Central memory CD8-positive, alpha-beta T cell (primary cell): ENCODE measurements around the gene PAX3.

Experiments
- ATAC-seq: fragments of 150-1000 bp; cut with Tn5 transposase; replicated peaks from 2 replicates; pipeline ENCODE4 v1.10.0; 2022; ENCODE audit warnings: mild to moderate bottlenecking, moderate FRiP score, moderate number of reproducible peaks; ENCODE audit not compliant: poor library complexity, severe bottlenecking; ENCODE audit errors: extremely low read depth
- DNase-seq, 2 donors: peaks; one replicate each; pipeline ENCODE4 v3.0.0; 2021; ENCODE audit warnings: low spot score in 2 of 2
- H3K27ac Mint-ChIP-seq: one replicate; pipeline ENCODE4 v1.8.0; 2022; ENCODE audit warnings: low read depth, mild to moderate bottlenecking, moderate library complexity, mixed read lengths
- H3K27me3 Mint-ChIP-seq: one replicate; pipeline ENCODE4 v1.8.0; 2022; ENCODE audit warnings: mixed read lengths
- H3K36me3 Mint-ChIP-seq: one replicate; pipeline ENCODE4 v1.8.0; 2022; ENCODE audit warnings: mild to moderate bottlenecking, moderate library complexity, mixed read lengths; ENCODE audit not compliant: insufficient read depth
- H3K4me1 Mint-ChIP-seq: one replicate; pipeline ENCODE4 v1.8.0; 2022; ENCODE audit warnings: mixed read lengths
- H3K4me3 Mint-ChIP-seq: one replicate; pipeline ENCODE4 v1.8.0; 2022; ENCODE audit warnings: mild to moderate bottlenecking, moderate library complexity, mixed read lengths
- H3K9me3 Mint-ChIP-seq: one replicate; pipeline ENCODE4 v1.8.0; 2022; ENCODE audit warnings: mixed read lengths

Gene PAX3

DNA sequence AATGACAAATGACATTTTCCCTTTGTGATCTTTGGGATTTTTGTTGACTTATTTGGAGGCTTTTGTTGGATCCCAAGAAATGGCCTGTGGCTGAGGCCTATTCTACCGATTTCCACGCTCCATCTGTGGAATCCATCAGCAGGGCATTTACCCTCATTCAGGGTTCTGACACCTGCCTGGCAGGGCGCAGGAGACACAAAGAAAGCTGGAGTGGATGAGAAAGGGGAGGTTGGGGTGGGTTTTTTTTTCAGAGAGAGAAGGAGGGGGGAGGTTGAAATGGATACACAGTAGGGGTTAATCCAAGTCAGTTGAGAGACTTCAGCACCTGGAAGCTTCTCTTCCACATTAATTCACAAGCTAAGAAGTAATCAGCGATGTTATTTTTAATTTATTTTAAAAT, 59.7 kb downstream of the PAX3 start:
- ATAC-seq = no peak
- H3K27ac Mint-ChIP-seq = no peak overlapping the region
- DNase-seq = no peak
- H3K9me3 Mint-ChIP-seq = no peaks in the 10 kb centered on the region
- H3K27me3 Mint-ChIP-seq = peaks cover 34% of the 10 kb centered on the region
- peaks cover 1% of the 10 kb centered on the region for H3K36me3 Mint-ChIP-seq
- H3K4me3 Mint-ChIP-seq = no peak overlapping the region
- H3K4me1 Mint-ChIP-seq = no peaks in the 10 kb centered on the region

DNA sequence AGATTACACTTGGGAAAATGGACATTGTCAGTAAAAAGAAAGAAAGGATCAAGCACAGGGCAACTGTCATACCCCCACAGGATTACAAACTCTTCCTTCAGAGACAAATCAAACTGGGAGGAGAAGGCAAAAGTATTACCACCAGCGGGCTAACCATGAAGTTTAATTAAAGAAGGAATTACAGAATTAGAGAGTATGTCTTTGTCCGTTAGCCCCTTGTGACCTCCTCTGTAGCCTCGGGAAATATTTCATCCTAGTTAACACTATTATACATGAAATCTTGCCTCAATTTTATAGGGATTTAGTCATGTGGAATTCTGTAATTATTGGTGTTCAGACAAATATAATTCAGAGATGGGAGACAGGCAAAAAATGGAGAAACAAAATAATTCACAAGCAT, 60.7 kb downstream of the PAX3 start:
- H3K27ac Mint-ChIP-seq = no peak overlapping the region
- peaks cover 1% of the 10 kb centered on the region for H3K36me3 Mint-ChIP-seq
- H3K9me3 Mint-ChIP-seq = no peaks in the 10 kb centered on the region
- H3K27me3 Mint-ChIP-seq = peaks cover 24% of the 10 kb centered on the region
- no peak for ATAC-seq
- H3K4me3 Mint-ChIP-seq = no peak overlapping the region
- no peaks in the 10 kb centered on the region for H3K4me1 Mint-ChIP-seq
- no peak for DNase-seq

DNA sequence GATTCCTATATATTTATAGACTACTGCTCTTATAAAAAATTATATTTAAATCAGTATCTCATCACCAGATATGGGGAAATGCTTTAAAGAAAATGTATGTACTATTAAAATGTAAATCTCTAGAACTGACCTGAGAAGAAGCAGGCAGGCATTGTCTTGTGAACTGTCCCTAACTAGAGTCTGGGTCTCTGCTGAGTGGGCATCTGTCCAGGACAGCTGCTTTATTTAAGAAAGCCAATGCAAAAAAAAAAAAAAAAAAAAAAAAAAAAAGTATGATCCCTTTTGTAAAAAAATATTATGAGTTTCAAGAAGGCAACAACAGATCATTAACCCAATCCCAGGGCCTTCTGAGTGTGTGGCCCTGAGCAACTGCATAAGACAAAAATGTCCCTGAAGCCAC, 66.0 kb downstream of the PAX3 start:
- Mint-ChIP-seq H3K27me3 (no peaks in the 10 kb centered on the region), H3K4me1 (no peaks in the 10 kb centered on the region), H3K9me3 (no peaks in the 10 kb centered on the region), H3K27ac (no peak overlapping the region), H3K36me3 (no peaks in the 10 kb centered on the region), H3K4me3 (no peak overlapping the region)
- DNase-seq = no peak
- no peak for ATAC-seq

DNA sequence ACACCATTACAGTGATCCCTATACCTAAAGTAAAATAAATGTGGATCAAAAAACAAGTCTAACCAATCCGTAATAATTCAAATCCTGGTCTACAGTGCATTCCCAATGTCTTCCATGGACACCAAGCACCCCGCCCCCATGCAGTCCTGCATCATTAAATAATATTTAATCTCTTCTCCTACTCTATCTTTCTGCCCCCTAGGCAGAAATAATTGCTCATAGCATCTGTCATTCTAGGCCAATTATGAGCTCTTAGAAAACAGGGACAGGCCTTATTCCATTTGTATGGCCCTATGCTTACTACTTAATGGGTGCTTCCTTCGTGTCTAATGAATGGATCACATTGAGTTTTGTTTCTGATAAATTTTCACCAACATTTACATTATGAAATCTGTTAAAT, 66.4 kb downstream of the PAX3 start:
- H3K27me3 Mint-ChIP-seq = no peaks in the 10 kb centered on the region
- no peaks in the 10 kb centered on the region for H3K9me3 Mint-ChIP-seq
- ATAC-seq (no peak), DNase-seq (no peak)
- no peak overlapping the region for H3K4me3 Mint-ChIP-seq
- no peaks in the 10 kb centered on the region for H3K36me3 Mint-ChIP-seq
- no peaks in the 10 kb centered on the region for H3K4me1 Mint-ChIP-seq
- no peak overlapping the region for H3K27ac Mint-ChIP-seq

DNA sequence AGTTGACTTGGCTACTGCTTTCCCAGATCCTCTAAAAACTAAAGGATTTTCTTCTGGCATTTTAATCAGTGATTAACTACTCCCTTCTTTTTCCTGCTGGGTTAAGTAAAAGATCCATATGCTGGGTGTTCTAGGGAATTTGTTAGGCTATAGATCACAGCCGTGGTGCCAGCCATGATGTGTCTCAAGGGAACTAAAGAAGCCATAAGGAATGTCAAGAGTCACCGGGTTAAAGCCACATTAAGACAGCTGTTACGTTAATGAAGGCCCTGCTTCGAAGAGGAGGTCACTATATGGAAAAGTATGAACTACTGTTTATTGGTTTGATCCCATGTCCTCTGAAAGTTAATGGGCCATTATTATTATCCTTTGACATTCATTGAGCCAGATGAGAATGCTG, 70.7 kb downstream of the PAX3 start:
- Mint-ChIP-seq H3K9me3 (no peaks in the 10 kb centered on the region), H3K4me1 (no peaks in the 10 kb centered on the region), H3K27ac (no peak overlapping the region), H3K36me3 (no peaks in the 10 kb centered on the region), H3K4me3 (no peak overlapping the region), H3K27me3 (no peaks in the 10 kb centered on the region)
- ATAC-seq (no peak), DNase-seq (no peak)

DNA sequence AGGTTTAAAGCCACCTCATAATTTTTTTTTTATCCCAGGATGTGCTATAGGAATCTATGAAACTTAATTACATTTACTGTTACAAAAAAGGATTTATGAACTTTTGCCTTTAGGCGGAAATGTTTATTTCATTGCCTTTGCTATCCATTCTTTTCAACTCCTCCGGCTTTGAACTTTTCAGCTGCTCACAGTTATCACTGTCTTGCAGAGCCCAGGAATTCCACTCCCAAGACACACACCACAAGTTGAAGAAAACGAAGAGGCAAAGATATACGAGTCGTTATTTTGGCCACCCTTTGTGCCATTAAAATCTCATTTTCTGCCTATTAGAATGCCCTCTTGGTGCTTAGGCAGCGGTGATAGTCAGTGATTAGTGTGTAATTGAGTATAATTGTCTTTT, 80.0 kb downstream of the PAX3 start:
- Mint-ChIP-seq H3K27ac (no peak overlapping the region), H3K9me3 (no peaks in the 10 kb centered on the region), H3K27me3 (peaks cover 5% of the 10 kb centered on the region), H3K4me3 (no peak overlapping the region), H3K4me1 (no peaks in the 10 kb centered on the region), H3K36me3 (no peaks in the 10 kb centered on the region)
- ATAC-seq (no peak), DNase-seq (no peak)

DNA sequence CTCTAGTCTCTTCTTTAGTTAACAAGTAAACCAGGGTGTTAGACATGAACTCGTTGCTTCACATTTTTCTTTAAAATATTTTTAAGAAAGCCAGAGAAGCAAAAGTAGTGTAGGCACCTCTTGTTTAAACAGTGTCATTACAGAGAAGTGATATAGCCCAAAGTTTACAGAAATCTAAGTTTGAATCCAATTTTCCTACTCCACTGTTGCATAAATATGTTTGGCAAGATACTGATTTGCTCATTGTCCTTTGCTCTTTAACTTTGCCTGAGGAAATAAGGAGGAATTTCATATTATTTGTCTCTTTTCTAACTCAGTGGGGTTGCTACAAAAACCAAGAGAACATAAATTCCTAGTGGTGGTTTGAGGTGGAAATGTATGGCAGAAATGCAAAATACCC, 81.1 kb downstream of the PAX3 start:
- no peaks in the 10 kb centered on the region for H3K9me3 Mint-ChIP-seq
- ATAC-seq (no peak), DNase-seq (no peak)
- no peak overlapping the region for H3K4me3 Mint-ChIP-seq
- no peaks in the 10 kb centered on the region for H3K4me1 Mint-ChIP-seq
- no peak overlapping the region for H3K27ac Mint-ChIP-seq
- H3K36me3 Mint-ChIP-seq = no peaks in the 10 kb centered on the region
- peaks cover 9% of the 10 kb centered on the region for H3K27me3 Mint-ChIP-seq

DNA sequence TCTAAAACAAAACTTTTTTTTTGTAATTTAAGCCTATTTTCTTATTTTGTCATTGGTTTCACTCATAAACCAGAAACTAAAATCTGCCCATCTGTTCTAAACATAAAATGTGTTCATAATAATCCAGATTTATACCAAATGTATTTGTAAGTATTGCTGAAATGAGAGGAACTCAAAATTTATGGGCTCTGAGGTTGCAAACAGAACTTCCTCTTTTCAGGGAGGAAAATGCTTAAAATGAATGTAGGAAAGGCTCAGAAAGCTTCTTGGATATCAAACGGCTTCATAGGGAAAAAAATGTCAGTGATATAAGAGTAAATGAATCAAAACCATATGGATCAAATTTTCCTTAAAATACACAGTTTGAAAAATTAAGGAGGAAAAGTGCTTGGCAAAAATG, 83.9 kb downstream of the PAX3 start:
- Mint-ChIP-seq H3K4me1 (no peaks in the 10 kb centered on the region), H3K4me3 (no peak overlapping the region), H3K9me3 (peaks cover 3% of the 10 kb centered on the region), H3K27me3 (peaks cover 9% of the 10 kb centered on the region), H3K36me3 (no peaks in the 10 kb centered on the region), H3K27ac (no peak overlapping the region)
- DNase-seq (no peak), ATAC-seq (no peak)

DNA sequence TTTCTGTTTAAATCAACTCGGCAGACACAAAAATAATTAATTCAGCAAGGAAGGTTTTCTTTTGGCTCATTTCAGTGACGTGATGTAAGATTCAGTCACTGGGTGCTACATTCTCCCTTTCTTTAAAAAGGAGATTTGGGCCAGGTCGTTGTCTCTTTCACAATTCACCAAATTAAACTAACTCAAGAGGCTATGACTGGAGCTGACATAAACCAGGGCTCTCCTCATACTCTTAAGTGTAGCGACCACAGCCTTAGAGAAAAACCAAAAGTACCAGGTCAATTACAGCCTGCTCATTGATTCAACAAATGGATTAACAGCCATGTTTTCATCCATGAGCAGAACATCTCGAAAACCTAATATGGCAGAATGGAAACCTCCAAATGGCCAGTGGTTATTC, 85.7 kb downstream of the PAX3 start:
- no peak for ATAC-seq
- no peaks in the 10 kb centered on the region for H3K4me1 Mint-ChIP-seq

DNA sequence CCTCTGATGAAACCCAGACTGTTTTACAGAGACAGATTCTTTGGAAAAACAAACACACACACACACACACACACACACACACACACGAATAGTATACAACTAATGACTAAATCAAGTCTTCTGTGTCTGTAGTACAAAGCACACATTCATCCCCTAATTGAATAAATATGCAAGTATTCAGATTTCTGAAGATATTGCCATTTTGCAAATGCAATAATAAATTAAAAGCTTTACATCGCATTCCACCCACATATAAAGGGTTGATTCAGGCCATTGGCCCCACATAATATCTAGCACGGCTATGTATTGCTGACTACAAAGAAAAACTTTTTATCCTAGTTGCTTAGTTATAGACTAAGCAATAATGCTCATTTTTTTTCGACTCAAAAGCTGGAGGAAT, 86.2 kb downstream of the PAX3 start:
- ATAC-seq = no peak
- H3K4me3 Mint-ChIP-seq = no peak overlapping the region
- DNase-seq = no peak
- H3K27me3 Mint-ChIP-seq = peaks cover 20% of the 10 kb centered on the region
- H3K4me1 Mint-ChIP-seq = no peaks in the 10 kb centered on the region
- H3K36me3 Mint-ChIP-seq = no peaks in the 10 kb centered on the region
- peaks cover 4% of the 10 kb centered on the region for H3K9me3 Mint-ChIP-seq
- no peak overlapping the region for H3K27ac Mint-ChIP-seq

More for the DNA sequence above, 85.7 kb downstream of the PAX3 start:
- Mint-ChIP-seq H3K27me3 (peaks cover 20% of the 10 kb centered on the region), H3K4me3 (no peak overlapping the region), H3K9me3 (peaks cover 4% of the 10 kb centered on the region), H3K36me3 (no peaks in the 10 kb centered on the region), H3K27ac (no peak overlapping the region)
- no peak for DNase-seq

DNA sequence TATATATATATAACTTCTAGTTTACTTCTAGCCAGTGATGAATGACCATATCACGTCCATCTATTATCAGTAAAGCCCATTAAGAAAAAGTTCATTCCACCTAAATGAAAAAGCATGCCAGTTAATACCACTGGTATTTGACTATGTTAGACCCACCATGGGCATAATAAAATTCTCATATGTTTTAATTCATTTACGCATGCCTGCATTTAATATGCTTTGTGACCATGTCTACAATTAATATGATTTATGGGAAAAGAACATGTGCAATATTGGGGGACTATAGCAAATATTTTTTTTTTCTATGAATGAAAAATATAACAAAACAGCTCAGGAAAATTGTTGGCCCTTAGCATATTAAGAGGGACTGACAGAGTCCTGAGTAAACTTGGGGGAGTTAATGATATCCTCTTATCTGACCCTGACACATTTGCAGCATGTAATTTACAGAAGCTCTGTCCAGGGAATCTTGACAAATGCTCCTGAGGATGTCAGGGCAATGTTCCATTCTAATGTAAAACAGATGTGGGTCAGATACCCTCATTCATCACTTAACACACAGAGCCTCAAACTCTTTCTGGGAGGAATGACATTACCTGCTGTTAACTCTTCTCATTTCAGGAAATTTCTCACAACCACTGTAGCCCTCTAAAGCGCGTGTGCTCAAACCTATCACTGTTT, 90.6 kb downstream of the PAX3 start:
- H3K4me1 Mint-ChIP-seq = no peaks in the 10 kb centered on the region
- DNase-seq (no peak), ATAC-seq (no peak)
- H3K27me3 Mint-ChIP-seq = peaks cover 14% of the 10 kb centered on the region
- peaks cover 4% of the 10 kb centered on the region for H3K9me3 Mint-ChIP-seq
- H3K36me3 Mint-ChIP-seq = no peaks in the 10 kb centered on the region
- H3K4me3 Mint-ChIP-seq = no peak overlapping the region
- H3K27ac Mint-ChIP-seq = no peak overlapping the region

DNA sequence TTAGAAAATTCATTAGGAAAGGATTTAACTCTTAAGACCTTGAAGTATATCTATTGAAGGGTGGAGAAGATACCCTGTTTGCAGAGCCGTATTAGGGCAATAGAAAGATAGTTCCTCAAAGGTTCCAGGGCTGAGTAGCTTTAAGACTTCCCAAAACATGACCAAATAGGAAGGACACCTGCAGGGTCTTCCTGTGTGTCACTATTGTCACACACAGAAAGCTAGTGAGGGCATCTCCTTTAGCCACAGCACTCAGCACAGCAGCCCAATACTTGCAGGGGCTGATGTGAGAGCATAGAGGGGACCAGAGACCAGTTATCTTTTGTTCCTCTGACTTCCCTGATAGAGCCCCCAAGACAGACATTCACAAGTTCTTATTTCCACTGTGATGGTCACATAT, 93.7 kb downstream of the PAX3 start:
- Mint-ChIP-seq H3K9me3 (peaks cover 10% of the 10 kb centered on the region), H3K36me3 (no peaks in the 10 kb centered on the region), H3K4me3 (no peak overlapping the region), H3K27ac (no peak overlapping the region), H3K27me3 (peaks cover 33% of the 10 kb centered on the region), H3K4me1 (no peaks in the 10 kb centered on the region)
- no peak for ATAC-seq
- DNase-seq = no peak

DNA sequence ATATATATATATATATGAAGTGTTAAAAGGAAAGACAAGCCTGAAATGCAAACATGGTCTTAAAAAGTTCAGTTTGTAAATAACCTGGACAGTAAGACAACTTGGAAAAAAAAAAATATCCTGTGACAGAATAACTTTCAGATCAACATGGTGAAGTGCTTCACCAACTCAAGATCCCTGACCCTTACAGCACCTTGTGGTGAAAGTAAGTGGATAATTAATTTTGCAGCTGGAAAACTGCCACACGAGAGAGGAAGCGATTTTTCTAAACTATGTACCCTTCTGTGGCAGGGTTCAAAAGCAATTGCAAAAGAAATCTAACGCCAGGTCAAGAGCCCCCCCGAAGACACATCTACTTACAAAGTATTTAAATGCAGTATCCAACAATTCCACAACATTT, 95.8 kb downstream of the PAX3 start:
- H3K27me3 Mint-ChIP-seq = peaks cover 22% of the 10 kb centered on the region
- DNase-seq (no peak), ATAC-seq (no peak)
- no peaks in the 10 kb centered on the region for H3K4me1 Mint-ChIP-seq
- H3K36me3 Mint-ChIP-seq = no peaks in the 10 kb centered on the region
- H3K27ac Mint-ChIP-seq = no peak overlapping the region
- H3K9me3 Mint-ChIP-seq = peaks cover 6% of the 10 kb centered on the region
- H3K4me3 Mint-ChIP-seq = no peak overlapping the region

DNA sequence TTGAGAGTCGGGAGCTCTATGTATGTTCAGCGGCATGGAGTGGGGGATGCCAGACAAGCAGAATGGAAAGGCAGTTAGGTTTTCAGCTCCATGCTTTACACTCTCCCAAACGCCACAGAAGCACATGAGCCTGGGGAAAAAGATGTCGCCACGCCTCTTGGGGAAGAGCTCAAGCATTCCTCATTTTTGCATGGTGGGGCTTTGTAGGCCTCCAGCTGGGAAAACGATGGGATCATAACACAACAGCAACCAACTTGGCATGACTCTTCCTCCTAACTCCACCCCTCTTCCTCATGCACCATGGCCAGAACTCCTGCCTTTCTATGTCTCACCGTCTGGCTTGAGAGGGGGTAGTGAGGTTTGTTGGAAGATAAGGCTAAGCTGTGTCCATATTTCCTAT, 102.6 kb downstream of the PAX3 start:
- Mint-ChIP-seq H3K27ac (no peak overlapping the region), H3K4me3 (no peak overlapping the region), H3K27me3 (peaks cover 2% of the 10 kb centered on the region), H3K4me1 (no peaks in the 10 kb centered on the region), H3K9me3 (peaks cover 12% of the 10 kb centered on the region), H3K36me3 (no peaks in the 10 kb centered on the region)
- DNase-seq (no peak), ATAC-seq (no peak)
